Endothelial cell (in vitro differentiated cells): ENCODE results near the gene PSMB9. TPM values are rescaled to one million over a fixed set of nuclear protein-coding genes. Genes with fewer than 3 reads are reported as not detected.

ENCODE experiments used
- DNase-seq: peaks from one replicate; pipeline ENCODE4 v3.0.0; 2021; ENCODE audit warnings: low spot score
- H3K27ac Mint-ChIP-seq: one replicate; pipeline ENCODE4 v1.8.0; 2021; ENCODE audit warnings: mixed read lengths, inconsistent platforms; ENCODE audit not compliant: unreplicated experiment
- H3K27me3 Mint-ChIP-seq: one replicate; pipeline ENCODE4 v1.8.0; 2021; ENCODE audit warnings: mild to moderate bottlenecking, moderate library complexity, mixed read lengths, inconsistent platforms; ENCODE audit not compliant: unreplicated experiment
- H3K36me3 Mint-ChIP-seq: one replicate; pipeline ENCODE4 v1.8.0; 2021; ENCODE audit warnings: mild to moderate bottlenecking, low read depth, mixed read lengths, inconsistent platforms; ENCODE audit not compliant: unreplicated experiment
- H3K4me1 Mint-ChIP-seq: one replicate; pipeline ENCODE4 v1.8.0; 2021; ENCODE audit warnings: mild to moderate bottlenecking, mixed read lengths, inconsistent platforms; ENCODE audit not compliant: unreplicated experiment
- H3K4me3 Mint-ChIP-seq: one replicate; pipeline ENCODE4 v1.8.0; 2021; ENCODE audit warnings: mild to moderate bottlenecking, mixed read lengths, inconsistent platforms; ENCODE audit not compliant: unreplicated experiment
- H3K9me3 Mint-ChIP-seq: one replicate; pipeline ENCODE4 v1.8.0; 2021; ENCODE audit warnings: mixed read lengths, inconsistent platforms; ENCODE audit not compliant: unreplicated experiment
- CTCF ChIP-seq: fragments of 200-600 bp; sonication (generic); IDR thresholded peaks from one replicate; pipeline ENCODE4 v1.5.0; 2021; ENCODE audit warnings: antibody characterized with exemption; ENCODE audit not compliant: unreplicated experiment
- total RNA-seq: library from RNA; stranded (reverse); fragmentation: NEBNext Ultra II Directional; extraction: Animal tissue kit (Norgen Biotek cat#: 25700); gene quantifications from one replicate; pipeline ENCODE4 v1.2.1, GENCODE V29; 2021; ENCODE audit not compliant: unreplicated experiment

PSMB9 gene
- total RNA-seq, 1 donor from 2014 or later, result not detected

GRCh38 chr6:32825966-32826365 lies 28.0 kb upstream of the PSMB9 start:
- Mint-ChIP-seq H3K36me3 (no peaks in the 10 kb centered on the region), H3K27me3 (peaks cover 4% of the 10 kb centered on the region), H3K9me3 (no peaks in the 10 kb centered on the region), H3K4me3 (no peak overlapping the region), H3K27ac (no peak overlapping the region), H3K4me1 (peaks cover 6% of the 10 kb centered on the region)
- no peak for TF ChIP-seq CTCF
- DNase-seq, result no peak

- no peak overlapping the region for H3K27ac Mint-ChIP-seq
- no peak for DNase-seq
- no peak overlapping the region for H3K4me3 Mint-ChIP-seq
- H3K36me3 Mint-ChIP-seq, result no peaks in the 10 kb centered on the region
- no peak for TF ChIP-seq CTCF
- H3K4me1 Mint-ChIP-seq, result peaks cover 6% of the 10 kb centered on the region
- no peaks in the 10 kb centered on the region for H3K9me3 Mint-ChIP-seq
- peaks cover 4% of the 10 kb centered on the region for H3K27me3 Mint-ChIP-seq
Measured at GRCh38 chr6:32827025-32827424, 27.0 kb upstream of the PSMB9 start.

- Mint-ChIP-seq H3K27ac (no peak overlapping the region), H3K9me3 (no peaks in the 10 kb centered on the region), H3K27me3 (peaks cover 9% of the 10 kb centered on the region), H3K36me3 (no peaks in the 10 kb centered on the region), H3K4me1 (peaks cover 6% of the 10 kb centered on the region), H3K4me3 (no peak overlapping the region)
- no peak for DNase-seq
- no peak for TF ChIP-seq CTCF
Measured at GRCh38 chr6:32829495-32829894, 24.5 kb upstream of the PSMB9 start.

GRCh38 chr6:32830017-32830416 lies 24.0 kb upstream of the PSMB9 start:
- TF ChIP-seq CTCF, result no peak
- Mint-ChIP-seq H3K36me3 (no peaks in the 10 kb centered on the region), H3K9me3 (no peaks in the 10 kb centered on the region), H3K27me3 (peaks cover 9% of the 10 kb centered on the region), H3K27ac (no peak overlapping the region), H3K4me3 (no peak overlapping the region), H3K4me1 (peaks cover 6% of the 10 kb centered on the region)
- DNase-seq, result no peak

GRCh38 chr6:32830936-32831335 lies 23.1 kb upstream of the PSMB9 start:
- Mint-ChIP-seq H3K27me3 (peaks cover 9% of the 10 kb centered on the region), H3K9me3 (no peaks in the 10 kb centered on the region), H3K27ac (no peak overlapping the region), H3K36me3 (no peaks in the 10 kb centered on the region), H3K4me1 (peaks cover 4% of the 10 kb centered on the region), H3K4me3 (no peak overlapping the region)
- DNase-seq, result no peak
- TF ChIP-seq CTCF, result no peak
